Neuronal stem cell (in vitro differentiated cells): ENCODE measurements around the gene WWC1.
A peak's percentile ranks its signal among the peaks of the same experiment; 100 is the strongest.

Experiments used
- DNase-seq: peaks from one replicate; pipeline ENCODE4 v3.0.0-alpha.2; 2013; ENCODE audit warnings: low spot score
- H2AFZ ChIP-seq: one replicate; pipeline ENCODE4 v1.6.1; 2013; ENCODE audit warnings: mild to moderate bottlenecking, low read length, inconsistent platforms
- H2AK5ac ChIP-seq: 2 replicates; pipeline ENCODE4 v1.6.1; 2013; ENCODE audit warnings: low read depth, mild to moderate bottlenecking, inconsistent platforms, low read length, moderate library complexity, mixed read lengths
- H2BK120ac ChIP-seq: 2 replicates; pipeline ENCODE4 v1.6.1; 2013; ENCODE audit warnings: low read depth, mild to moderate bottlenecking, inconsistent platforms, low read length, moderate library complexity, mixed read lengths
- H2BK12ac ChIP-seq: one replicate; pipeline ENCODE4 v1.6.1; 2013; ENCODE audit warnings: low read length, inconsistent platforms
- H2BK15ac ChIP-seq: 2 replicates; pipeline ENCODE4 v1.6.1; 2013; ENCODE audit warnings: mild to moderate bottlenecking, low read length, inconsistent platforms, mixed read lengths
- H2BK5ac ChIP-seq: one replicate; pipeline ENCODE4 v1.6.1; 2013; ENCODE audit warnings: inconsistent platforms, mild to moderate bottlenecking, low read length, moderate library complexity
- H3K14ac ChIP-seq: one replicate; pipeline ENCODE4 v1.6.1; 2013; ENCODE audit warnings: low read length, inconsistent platforms
- H3K18ac ChIP-seq: 2 replicates; pipeline ENCODE4 v1.6.1; 2013; ENCODE audit warnings: low read length, inconsistent platforms
- H3K23ac ChIP-seq: 2 replicates; pipeline ENCODE4 v1.6.1; 2013; ENCODE audit warnings: low read depth, mild to moderate bottlenecking, mixed read lengths, low read length, inconsistent platforms; ENCODE audit not compliant: poor library complexity
- H3K27ac ChIP-seq: replicated peaks from 3 replicates; pipeline ENCODE4 v1.5.1; 2013; ENCODE audit warnings: low read length, inconsistent platforms
- H3K27me3 ChIP-seq, 3 experiments: 2 replicates each; pipeline ENCODE4 v1.6.1; 2013; ENCODE audit warnings: low read length in 3 of 3, mild to moderate bottlenecking in 2 of 3, inconsistent platforms in 1 of 3, low read depth in 1 of 3, mixed read lengths in 1 of 3, moderate library complexity in 1 of 3; ENCODE audit not compliant: control insufficient read depth in 3 of 3, insufficient read depth in 3 of 3
- H3K36me3 ChIP-seq, 2 donors: replicated peaks in 1 of 2; 2 replicates each; pipeline ENCODE4 v1.6.1; 2013; ENCODE audit warnings: low read length in 2 of 2; ENCODE audit not compliant: control insufficient read depth in 2 of 2, insufficient read depth in 2 of 2
- H3K4ac ChIP-seq: 2 replicates; pipeline ENCODE4 v1.6.1; 2013; ENCODE audit warnings: inconsistent platforms, mild to moderate bottlenecking, low read length, moderate library complexity
- H3K4me1 ChIP-seq, 2 donors: 1 replicate in 1 of 2; 2 replicates in 1 of 2; pipeline ENCODE4 v1.6.1; 2013; ENCODE audit warnings: low read length in 2 of 2, low read depth in 1 of 2; ENCODE audit not compliant: control insufficient read depth in 2 of 2, insufficient read depth in 1 of 2
- H3K4me2 ChIP-seq: one replicate; pipeline ENCODE4 v1.6.1; 2013; ENCODE audit warnings: mild to moderate bottlenecking, low read length, inconsistent platforms; ENCODE audit not compliant: insufficient read depth, poor library complexity, severe bottlenecking
- H3K4me3 ChIP-seq, 2 donors: 2 replicates each; pipeline ENCODE4 v1.5.1; 2013; ENCODE audit warnings: low read length in 2 of 2, mild to moderate bottlenecking in 2 of 2, inconsistent platforms in 1 of 2, moderate library complexity in 1 of 2
- H3K79me1 ChIP-seq: one replicate; pipeline ENCODE4 v1.6.1; 2013; ENCODE audit warnings: low read depth, mild to moderate bottlenecking, inconsistent platforms, low read length, moderate library complexity
- H3K9ac ChIP-seq: one replicate; pipeline ENCODE4 v1.6.1; 2013; ENCODE audit warnings: mild to moderate bottlenecking, low read depth, low read length, inconsistent platforms; ENCODE audit not compliant: poor library complexity
- H3K9me3 ChIP-seq, 2 donors: replicated peaks in 1 of 2; 2 replicates each; pipeline versions ENCODE3 to v1.6.1; 2013; ENCODE audit warnings: low read length in 2 of 2, mild to moderate bottlenecking in 2 of 2, inconsistent platforms in 1 of 2, low read depth in 1 of 2, mixed read lengths in 1 of 2, moderate library complexity in 1 of 2; ENCODE audit not compliant: control insufficient read depth in 2 of 2, insufficient read depth in 1 of 2
- H4K8ac ChIP-seq: one replicate; pipeline ENCODE4 v1.6.1; 2013; ENCODE audit warnings: low read depth, mild to moderate bottlenecking, inconsistent platforms, low read length, moderate library complexity
- H4K91ac ChIP-seq: one replicate; pipeline ENCODE4 v1.6.1; 2013; ENCODE audit warnings: low read length, low read depth, mild to moderate bottlenecking, inconsistent platforms; ENCODE audit not compliant: poor library complexity
- WGBS, 2 donors: extraction: QIAGEN DNeasy Blood & Tissue Kit; methylation state at CpG; one replicate each; pipeline ENCODE4 v1.1.7; 2013; ENCODE audit warnings: missing lambda C conversion rate in 2 of 2, mixed read lengths in 1 of 2; ENCODE audit not compliant: insufficient read length in 2 of 2, insufficient replicate concordance in 1 of 2; ENCODE audit errors: extremely low coverage in 2 of 2; 5-methylcytosine and 5-hydroxymethylcytosine counted together

Gene WWC1

DNA sequence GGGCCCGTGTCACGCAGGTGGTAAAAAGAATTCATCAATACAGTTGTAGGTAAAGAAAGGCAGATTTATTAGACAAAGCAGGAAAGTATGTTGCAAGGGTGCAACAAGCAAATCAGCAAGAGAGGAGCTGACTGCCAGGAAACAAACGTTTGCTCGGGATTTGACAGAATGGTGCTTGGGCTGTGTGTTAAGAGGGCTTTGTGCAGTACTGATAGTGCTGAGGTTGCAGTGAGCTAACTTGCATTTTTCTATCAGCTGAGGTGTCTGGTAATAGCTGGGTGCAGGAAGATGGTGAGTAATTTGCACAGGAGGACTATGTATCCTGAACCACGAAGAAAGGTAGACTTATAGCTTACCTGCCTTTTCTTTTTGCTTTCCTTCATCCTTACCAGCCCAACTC is 190.9 kb downstream of the WWC1 start:
- no peak overlapping the region for H3K4ac ChIP-seq
- no peak overlapping the region for H4K8ac ChIP-seq
- H3K79me1 ChIP-seq = peaks cover 7% of the 10 kb centered on the region
- H3K14ac ChIP-seq = no peak overlapping the region
- H3K4me1 ChIP-seq = peaks cover 2% of the 10 kb centered on the region in 2 donors
- no peak overlapping the region for H2BK120ac ChIP-seq
- H3K9ac ChIP-seq = no peak overlapping the region
- no peak overlapping the region for H3K27ac ChIP-seq
- H3K4me2 ChIP-seq = no peak overlapping the region
- WGBS, 2 donors = no CpG with 5 or more reads among the region's 5 CpGs
- peak overlapping the region; percentile 2 for H2AFZ ChIP-seq
- H2BK15ac ChIP-seq = no peak overlapping the region
- no peak overlapping the region for H3K23ac ChIP-seq
- H3K27me3 ChIP-seq = no peaks in the 10 kb centered on the region
- DNase-seq = no peak
- H2BK5ac ChIP-seq = no peak overlapping the region
- no peak overlapping the region for H3K18ac ChIP-seq
- H4K91ac ChIP-seq = no peak overlapping the region
- no peaks in the 10 kb centered on the region for H3K9me3 ChIP-seq
- no peak overlapping the region for H2AK5ac ChIP-seq
- no peaks in the 10 kb centered on the region for H3K36me3 ChIP-seq
- no peak overlapping the region for H3K4me3 ChIP-seq
- H2BK12ac ChIP-seq = no peak overlapping the region

DNA sequence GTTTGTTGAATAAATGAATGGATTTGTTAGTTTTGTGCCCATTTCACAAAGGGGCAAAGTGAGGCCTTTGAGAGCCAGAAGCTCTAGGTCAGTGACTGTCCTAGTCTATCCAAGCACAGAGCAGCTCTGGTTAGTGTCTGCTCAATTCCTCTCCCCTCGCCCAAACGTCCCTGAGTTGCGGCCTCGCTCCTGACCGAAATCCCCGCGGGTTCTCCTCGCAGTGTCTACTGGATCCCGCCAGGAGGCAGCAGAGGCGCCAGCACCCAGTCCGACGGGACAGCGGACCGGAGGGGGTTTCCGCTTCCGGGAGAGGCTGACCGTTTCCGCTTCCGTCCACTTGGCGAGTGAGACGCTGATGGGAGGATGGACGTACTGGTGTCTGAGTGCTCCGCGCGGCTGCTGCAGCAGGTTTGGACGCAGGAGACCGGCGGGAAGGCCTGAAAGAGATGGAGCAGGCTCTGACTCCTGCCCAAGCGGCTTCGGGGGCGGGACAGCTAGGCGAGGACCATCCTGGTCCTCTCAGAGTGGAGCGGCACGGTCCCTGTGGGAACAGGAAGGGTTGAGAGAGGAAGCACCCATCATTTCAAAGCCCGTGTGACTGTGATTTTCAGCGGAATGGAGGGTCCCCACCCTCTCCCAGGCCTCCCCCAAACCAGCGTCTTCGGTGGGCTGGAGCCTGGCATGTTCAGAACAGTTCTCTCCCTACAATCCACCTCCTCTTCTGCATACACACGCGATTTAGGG is 194.9 kb downstream of the WWC1 start, which contains the start of gene RARS1:
RARS1 (plus strand) TSS at position 336 of the 744 bp plus-strand sequence; CDS start at position 364, 28 bp downstream.
- Histone ChIP-seq H2BK12ac (no peak within 1 kb of the TSS), H2BK15ac (no peak within 1 kb of the TSS), H2AFZ (peak within 1 kb of the TSS; percentile 90), H3K27ac (no peak within 1 kb of the TSS), H3K4ac (no peak within 1 kb of the TSS), H2BK120ac (no peak within 1 kb of the TSS), H2AK5ac (no peak within 1 kb of the TSS), H3K4me3 (peak within 1 kb of the TSS; percentile 88 to 97), H3K9ac (peak within 1 kb of the TSS; percentile 98), H3K27me3 (no peaks in the 10 kb centered on the region), H3K79me1 (peaks cover 7% of the 10 kb centered on the region), H3K23ac (peak within 1 kb of the TSS; percentile 98), H4K8ac (peak within 1 kb of the TSS; percentile 94), H3K4me2 (peak within 1 kb of the TSS; percentile 63), H3K36me3 (peaks cover 11 to 38% of the 10 kb centered on the region in 2 donors), H3K4me1 (peaks cover 2 to 4% of the 10 kb centered on the region in 2 donors), H3K14ac (peak within 1 kb of the TSS; percentile 95), H2BK5ac (peak within 1 kb of the TSS; percentile 77), H3K18ac (peak within 1 kb of the TSS; percentile 94), H4K91ac (no peak within 1 kb of the TSS), H3K9me3 (no peaks in the 10 kb centered on the region)
- DNase-seq = peak; percentile 89
- WGBS, 2 donors = no CpG with 5 or more reads among the region's 40 CpGs

DNA sequence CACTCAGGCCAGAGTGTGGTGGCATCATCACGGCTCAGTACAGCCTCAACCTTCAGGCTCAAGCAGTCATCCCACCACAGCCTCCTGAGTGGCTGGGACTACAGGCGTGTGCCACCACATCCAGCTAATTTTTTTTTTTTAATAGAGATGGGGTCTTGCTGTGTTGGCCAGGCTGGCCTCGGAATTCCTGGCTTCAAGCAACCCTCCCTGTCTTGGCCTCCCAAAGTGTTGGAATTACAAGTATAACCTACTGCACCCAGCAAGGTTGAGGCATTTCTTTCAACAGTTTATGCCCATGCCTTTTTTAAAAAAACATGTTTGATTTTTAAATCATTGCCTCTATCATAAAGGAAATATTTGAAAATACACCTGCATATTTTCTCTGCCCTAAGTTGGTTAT is 197.6 kb downstream of the WWC1 start:
- no peak overlapping the region for H2BK15ac ChIP-seq
- no peak overlapping the region for H3K4me2 ChIP-seq
- no peak overlapping the region for H3K23ac ChIP-seq
- no peak overlapping the region for H3K14ac ChIP-seq
- H3K36me3 ChIP-seq = peaks cover 21 to 66% of the 10 kb centered on the region in 2 donors
- no peak overlapping the region for H3K4me3 ChIP-seq
- no peak for DNase-seq
- H3K9ac ChIP-seq = no peak overlapping the region
- H3K27ac ChIP-seq = no peak overlapping the region
- no peak overlapping the region for H2AFZ ChIP-seq
- no peak overlapping the region for H3K18ac ChIP-seq
- H4K8ac ChIP-seq = no peak overlapping the region
- whole genome bisulfite sequencing, 2 donors = no CpG with 5 or more reads among the region's 3 CpGs
- H3K9me3 ChIP-seq = no peaks in the 10 kb centered on the region
- no peak overlapping the region for H2BK5ac ChIP-seq
- H2BK120ac ChIP-seq = no peak overlapping the region
- H3K4me1 ChIP-seq = peaks cover 2 to 4% of the 10 kb centered on the region in 2 donors
- no peak overlapping the region for H2AK5ac ChIP-seq
- H3K27me3 ChIP-seq = no peaks in the 10 kb centered on the region
- H2BK12ac ChIP-seq = no peak overlapping the region
- H3K4ac ChIP-seq = no peak overlapping the region
- no peak overlapping the region for H4K91ac ChIP-seq
- H3K79me1 ChIP-seq = peaks cover 7% of the 10 kb centered on the region

DNA sequence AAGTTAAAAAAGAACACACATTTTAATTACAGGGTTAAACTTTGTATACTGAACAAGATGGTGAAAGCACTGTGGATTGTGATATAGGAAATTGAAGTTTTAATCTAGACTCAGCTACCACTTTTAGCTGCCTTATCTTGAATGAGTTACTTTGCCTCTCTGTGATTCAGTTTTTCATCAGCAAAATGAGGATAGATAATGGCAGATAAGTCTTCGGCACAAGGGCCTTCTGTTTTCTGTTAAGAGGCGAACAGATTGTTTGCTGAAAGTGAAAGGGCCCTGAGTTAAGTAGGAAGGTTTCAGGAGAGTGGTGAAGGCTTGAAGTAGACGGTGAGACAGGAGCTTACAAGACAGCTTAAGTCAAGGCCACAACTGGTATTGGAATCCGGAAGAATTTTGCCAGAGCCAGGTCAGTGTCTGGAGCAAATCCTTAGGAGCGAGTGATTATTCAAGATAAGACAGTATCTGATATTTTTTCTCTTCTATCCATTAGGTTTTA is 202.7 kb downstream of the WWC1 start:
- Histone ChIP-seq H3K79me1 (no peaks in the 10 kb centered on the region), H2BK120ac (no peak overlapping the region), H3K4me2 (no peak overlapping the region), H4K91ac (no peak overlapping the region), H3K23ac (no peak overlapping the region), H3K18ac (no peak overlapping the region), H3K4me1 (no peaks in the 10 kb centered on the region), H3K14ac (no peak overlapping the region), H2AFZ (no peak overlapping the region), H3K9me3 (no peaks in the 10 kb centered on the region), H3K36me3 (peaks cover 36 to 97% of the 10 kb centered on the region in 2 donors), H2BK12ac (no peak overlapping the region), H3K27ac (no peak overlapping the region), H2BK15ac (no peak overlapping the region), H3K4ac (no peak overlapping the region), H3K27me3 (no peaks in the 10 kb centered on the region), H3K9ac (no peak overlapping the region), H4K8ac (no peak overlapping the region), H2AK5ac (no peak overlapping the region), H3K4me3 (no peak overlapping the region), H2BK5ac (no peak overlapping the region)
- DNase-seq = no peak
- no CpG with 5 or more reads among the region's 5 CpGs for WGBS, 2 donors
